Stimulated activated naive B cell treated with anti-CD40 and anti-IgM and Interleukin-4, amounts not matched to agents 10 μg/mL and 1 μg/mL and 100 μg/mL, for 72 hours (primary cell): ENCODE data around the gene KRT14.
"Not testable (repeated sequence)": the region's sequence is repeated elsewhere in the genome, so short reads cannot be mapped to it uniquely, and the experiment has no call there.

Experiments used
- ATAC-seq, 2 donors: fragments of 150-1000 bp; cut with Tn5 transposase; replicated peaks; 2 replicates each; pipeline ENCODE4 v1.10.0; 2021; ENCODE audit warnings: moderate library complexity in 1 of 2
- DNase-seq: peaks from one replicate; pipeline ENCODE4 v3.0.0; 2021
- H3K27ac Mint-ChIP-seq: one replicate; pipeline ENCODE4 v1.8.0; 2022; ENCODE audit warnings: mild to moderate bottlenecking, mixed read lengths
- H3K27me3 Mint-ChIP-seq, 2 donors: one replicate each; pipeline ENCODE4 v1.8.0; 2022; ENCODE audit warnings: mixed read lengths in 2 of 2
- H3K36me3 Mint-ChIP-seq, 2 donors: one replicate each; pipeline ENCODE4 v1.8.0; 2022; ENCODE audit warnings: mixed read lengths in 2 of 2, mild to moderate bottlenecking in 1 of 2
- H3K4me1 Mint-ChIP-seq, 2 donors: one replicate each; pipeline ENCODE4 v1.8.0; 2022; ENCODE audit warnings: mixed read lengths in 2 of 2, mild to moderate bottlenecking in 1 of 2
- H3K4me3 Mint-ChIP-seq, 2 donors: one replicate each; pipeline ENCODE4 v1.8.0; 2022; ENCODE audit warnings: mild to moderate bottlenecking in 2 of 2, mixed read lengths in 2 of 2, moderate library complexity in 1 of 2
- H3K9me3 Mint-ChIP-seq, 2 donors: one replicate each; pipeline ENCODE4 v1.8.0; 2022; ENCODE audit warnings: mixed read lengths in 2 of 2, mild to moderate bottlenecking in 1 of 2

Gene KRT14

DNA sequence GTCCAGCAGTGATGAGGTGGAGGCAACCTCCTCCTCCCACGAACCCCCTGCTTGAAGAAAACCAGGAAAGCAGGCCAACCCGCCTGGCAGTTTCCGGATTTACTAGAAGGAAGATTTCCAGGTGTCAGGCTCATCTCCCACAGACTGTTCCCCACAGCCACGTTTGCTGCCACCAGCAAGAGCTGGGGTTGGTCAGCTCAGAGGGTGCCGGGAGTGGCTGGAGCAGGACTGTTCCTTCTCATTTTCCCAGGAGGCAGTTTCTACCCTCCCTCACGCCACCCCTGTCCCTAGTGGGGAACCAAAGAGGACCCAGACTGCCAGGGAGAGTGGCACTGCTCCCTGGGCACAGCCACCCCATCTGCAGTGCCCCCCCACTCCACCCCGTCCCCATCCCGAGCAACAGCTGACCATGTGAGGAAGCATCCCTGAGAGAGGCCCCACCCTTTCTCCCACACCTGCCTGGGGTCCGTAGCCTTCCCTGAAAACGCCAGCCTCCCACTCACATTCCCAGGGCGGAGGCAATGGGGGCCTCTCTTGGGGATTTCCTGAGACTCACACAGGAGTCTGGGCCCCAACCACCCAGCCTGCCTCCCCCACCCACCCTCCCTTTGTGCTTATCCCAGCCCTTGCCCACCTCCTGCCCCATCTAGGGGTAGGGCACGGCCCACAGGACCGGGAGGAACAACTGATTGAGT, 31.8 kb upstream of the KRT14 start:
- Mint-ChIP-seq H3K27me3 (peaks cover 26 to 40% of the 10 kb centered on the region in 2 donors), H3K4me3 (no peak overlapping the region), H3K36me3 (no peaks in the 10 kb centered on the region), H3K9me3 (no peaks in the 10 kb centered on the region), H3K4me1 (no peaks in the 10 kb centered on the region), H3K27ac (no peak overlapping the region)
- DNase-seq (no peak), ATAC-seq (no peak)

DNA sequence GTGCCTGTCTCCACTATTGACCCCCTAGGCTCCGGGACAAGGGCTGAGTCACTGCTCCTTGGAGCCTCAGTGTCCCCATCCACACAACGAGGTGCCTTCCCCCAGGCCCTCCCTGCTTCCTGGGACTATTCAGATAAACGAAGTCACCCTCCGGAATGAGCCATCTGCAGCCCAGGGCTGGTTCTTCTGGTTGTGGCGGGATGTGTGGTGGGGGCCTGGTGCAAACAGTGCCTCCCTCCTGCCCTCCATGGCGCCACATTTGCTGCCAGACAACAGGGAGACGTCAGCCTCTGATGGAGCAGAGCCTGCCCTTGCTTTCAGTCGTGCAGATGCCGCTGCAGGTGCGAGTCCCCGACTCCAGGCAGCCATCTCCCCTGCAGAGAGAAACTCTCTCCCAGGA, 31.0 kb upstream of the KRT14 start:
- Mint-ChIP-seq H3K9me3 (no peaks in the 10 kb centered on the region), H3K4me3 (no peak overlapping the region), H3K27me3 (peaks cover 27 to 42% of the 10 kb centered on the region in 2 donors), H3K27ac (no peak overlapping the region), H3K36me3 (no peaks in the 10 kb centered on the region), H3K4me1 (no peaks in the 10 kb centered on the region)
- DNase-seq, result no peak
- ATAC-seq, result no peak

DNA sequence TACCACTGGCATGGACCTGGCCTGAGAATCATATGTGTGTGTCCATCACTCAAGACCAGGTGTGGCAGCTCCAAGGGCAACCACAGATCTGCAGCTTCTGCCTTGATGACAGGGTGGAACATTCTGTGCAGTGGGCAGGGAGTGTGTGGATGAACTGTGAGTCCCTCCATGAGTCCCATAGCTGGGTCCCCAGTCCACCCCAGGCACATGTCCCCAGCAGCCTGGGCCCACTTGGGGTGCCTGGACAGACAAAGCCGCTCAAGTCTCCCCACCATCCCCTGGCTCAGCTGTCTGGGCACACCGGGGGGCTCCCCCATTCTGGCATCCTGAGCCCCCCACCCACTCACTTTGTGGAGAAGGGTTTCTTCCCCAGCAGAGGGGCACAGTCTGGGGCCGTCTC, 30.4 kb upstream of the KRT14 start:
- no peak for ATAC-seq
- H3K27me3 Mint-ChIP-seq, result peaks cover 31 to 42% of the 10 kb centered on the region in 2 donors

DNA sequence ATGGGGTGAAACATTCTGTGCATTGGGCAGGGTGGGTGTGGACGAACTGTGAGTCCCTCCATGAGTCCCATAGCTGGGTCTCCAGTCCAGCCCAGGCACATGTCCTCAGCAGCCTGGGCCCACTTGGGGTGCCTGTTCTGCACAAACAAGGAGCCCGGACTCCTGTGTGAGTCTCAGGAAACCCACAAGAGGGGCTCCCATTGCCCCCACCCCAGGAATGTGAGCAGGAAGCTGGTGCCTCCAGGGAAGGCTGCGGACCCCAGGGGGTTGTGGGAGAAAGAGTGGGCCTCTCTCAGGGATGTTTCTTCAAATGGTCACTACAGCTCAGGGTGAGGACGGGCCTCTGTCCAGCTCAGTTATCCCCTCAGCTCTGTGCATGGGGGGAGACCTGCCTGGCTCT, 29.8 kb upstream of the KRT14 start:
- not testable (repeated sequence) for H3K27ac Mint-ChIP-seq, H3K9me3 Mint-ChIP-seq, H3K4me1 Mint-ChIP-seq, H3K4me3 Mint-ChIP-seq, H3K36me3 Mint-ChIP-seq, DNase-seq, ATAC-seq
- peaks cover 33 to 42% of the 10 kb centered on the region in 2 donors for H3K27me3 Mint-ChIP-seq

More for the DNA sequence above, 30.4 kb upstream of the KRT14 start:
- H3K9me3 Mint-ChIP-seq, result no peaks in the 10 kb centered on the region
- H3K4me3 Mint-ChIP-seq, result no peak overlapping the region
- no peak for DNase-seq
- no peak overlapping the region for H3K27ac Mint-ChIP-seq
- no peaks in the 10 kb centered on the region for H3K36me3 Mint-ChIP-seq
- no peaks in the 10 kb centered on the region for H3K4me1 Mint-ChIP-seq

DNA sequence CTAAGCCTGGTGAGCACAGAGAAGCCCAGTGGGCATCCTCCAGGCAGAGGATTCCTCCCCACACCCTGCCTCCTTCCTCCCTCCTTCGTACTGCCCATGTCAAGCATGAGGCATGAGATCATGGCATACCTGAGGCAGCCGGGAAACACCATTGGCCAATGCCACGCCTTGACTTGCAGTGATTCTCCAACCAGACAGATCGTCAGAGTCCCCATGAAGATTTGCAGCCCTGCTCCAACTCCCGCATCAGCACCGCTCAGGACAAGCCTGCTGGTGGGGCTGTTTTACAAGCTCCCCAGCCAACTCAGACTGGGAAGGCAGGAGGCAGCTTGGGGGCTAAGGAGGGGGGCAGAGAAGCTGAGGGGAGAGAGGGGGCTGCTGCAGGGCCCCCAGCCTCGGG, 28.8 kb upstream of the KRT14 start:
- Mint-ChIP-seq H3K4me1 (no peaks in the 10 kb centered on the region), H3K27ac (no peak overlapping the region), H3K9me3 (no peaks in the 10 kb centered on the region), H3K27me3 (peaks cover 38 to 40% of the 10 kb centered on the region in 2 donors), H3K4me3 (no peak overlapping the region), H3K36me3 (no peaks in the 10 kb centered on the region)
- DNase-seq, result no peak
- ATAC-seq, result no peak

DNA sequence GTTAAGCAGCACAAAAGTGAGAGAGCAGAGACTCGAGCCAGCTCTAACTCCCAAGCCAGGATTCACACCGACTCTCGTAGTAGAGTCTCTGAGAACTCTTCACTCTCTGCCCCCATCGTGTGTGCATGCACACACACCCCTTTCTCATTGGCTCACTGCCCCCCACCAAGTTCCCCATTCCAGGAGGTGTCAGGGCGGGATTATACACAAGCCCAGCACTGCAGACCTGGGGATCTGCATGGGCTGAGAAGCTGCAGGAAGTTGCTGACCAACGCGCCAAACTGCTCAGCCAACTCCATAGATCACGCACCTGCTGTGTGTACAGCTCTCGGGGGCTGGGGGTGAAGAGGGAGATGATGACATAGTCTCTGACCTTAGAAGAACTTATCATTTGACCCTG, 28.1 kb upstream of the KRT14 start:
- H3K4me1 Mint-ChIP-seq, H3K36me3 Mint-ChIP-seq, ATAC-seq, H3K9me3 Mint-ChIP-seq, DNase-seq, H3K27ac Mint-ChIP-seq, H3K4me3 Mint-ChIP-seq: not testable (repeated sequence)
- H3K27me3 Mint-ChIP-seq, result peaks cover 35 to 39% of the 10 kb centered on the region in 2 donors

DNA sequence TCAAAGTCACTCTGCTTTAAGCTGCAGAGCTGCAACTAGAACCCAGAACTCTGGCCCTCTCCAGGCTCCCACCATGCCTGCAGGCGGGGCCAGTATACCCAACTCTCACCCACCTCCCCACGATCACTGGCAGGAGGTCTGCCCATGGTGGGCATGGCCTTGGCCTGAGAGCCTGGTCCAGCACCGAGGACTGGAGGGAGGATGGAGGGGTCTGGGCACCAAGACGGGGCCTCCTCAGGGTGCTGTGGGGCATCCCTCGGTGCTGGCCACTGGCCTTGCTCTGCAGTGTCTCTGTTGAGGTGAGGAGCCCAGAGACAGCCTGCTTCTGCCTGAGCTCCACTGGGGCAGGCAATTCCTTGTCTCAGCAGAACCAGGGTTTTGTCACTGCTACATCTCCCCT, 27.4 kb upstream of the KRT14 start:
- no peak for DNase-seq
- Mint-ChIP-seq H3K9me3 (no peaks in the 10 kb centered on the region), H3K27ac (no peak overlapping the region), H3K27me3 (peaks cover 34 to 43% of the 10 kb centered on the region in 2 donors), H3K4me1 (no peaks in the 10 kb centered on the region), H3K36me3 (peaks cover 0 to 2% of the 10 kb centered on the region in 2 donors), H3K4me3 (no peak overlapping the region)
- no peak for ATAC-seq

DNA sequence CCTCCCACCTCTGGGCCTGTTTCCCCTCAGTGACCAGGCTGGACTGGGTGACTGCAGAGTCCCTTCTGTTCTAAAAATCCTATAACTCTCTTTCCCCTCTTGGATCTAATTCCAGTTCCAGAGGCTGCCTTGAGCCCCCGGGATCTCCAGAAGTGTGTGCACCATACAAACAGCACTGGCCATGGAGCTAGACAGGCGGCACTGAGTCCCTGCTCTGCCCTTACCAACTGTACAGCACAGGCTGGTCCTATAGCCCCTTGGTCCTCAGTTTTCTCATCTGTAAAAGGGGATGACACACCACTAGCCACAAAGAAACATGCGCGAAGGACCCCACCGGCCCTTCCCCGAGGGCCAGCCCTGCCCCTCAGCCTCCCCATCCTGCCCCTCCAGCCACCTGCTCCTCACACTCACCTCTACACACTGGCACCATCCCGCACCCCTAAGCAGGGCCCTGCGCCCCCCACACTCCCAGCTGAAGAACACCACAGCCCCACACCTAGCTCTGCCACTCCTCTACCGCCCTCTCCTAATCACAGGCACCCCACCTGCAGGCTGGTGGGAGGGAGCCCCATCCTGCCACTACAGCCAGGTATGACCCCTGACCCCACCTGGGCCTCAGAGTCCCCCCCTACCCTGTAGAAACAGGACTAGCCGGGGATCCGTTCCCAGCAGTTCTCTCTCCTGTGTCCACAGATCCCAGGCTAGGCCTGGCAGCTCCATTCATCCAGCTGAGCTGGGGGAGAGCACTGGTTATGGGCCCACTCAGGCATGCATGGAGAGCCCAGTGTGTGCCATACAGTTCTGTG, 26.8 kb upstream of the KRT14 start:
- Mint-ChIP-seq H3K27me3 (peaks cover 37 to 44% of the 10 kb centered on the region in 2 donors), H3K4me1 (no peaks in the 10 kb centered on the region), H3K27ac (no peak overlapping the region), H3K36me3 (peaks cover 0 to 2% of the 10 kb centered on the region in 2 donors), H3K4me3 (no peak overlapping the region), H3K9me3 (no peaks in the 10 kb centered on the region)
- ATAC-seq (no peak), DNase-seq (no peak)

DNA sequence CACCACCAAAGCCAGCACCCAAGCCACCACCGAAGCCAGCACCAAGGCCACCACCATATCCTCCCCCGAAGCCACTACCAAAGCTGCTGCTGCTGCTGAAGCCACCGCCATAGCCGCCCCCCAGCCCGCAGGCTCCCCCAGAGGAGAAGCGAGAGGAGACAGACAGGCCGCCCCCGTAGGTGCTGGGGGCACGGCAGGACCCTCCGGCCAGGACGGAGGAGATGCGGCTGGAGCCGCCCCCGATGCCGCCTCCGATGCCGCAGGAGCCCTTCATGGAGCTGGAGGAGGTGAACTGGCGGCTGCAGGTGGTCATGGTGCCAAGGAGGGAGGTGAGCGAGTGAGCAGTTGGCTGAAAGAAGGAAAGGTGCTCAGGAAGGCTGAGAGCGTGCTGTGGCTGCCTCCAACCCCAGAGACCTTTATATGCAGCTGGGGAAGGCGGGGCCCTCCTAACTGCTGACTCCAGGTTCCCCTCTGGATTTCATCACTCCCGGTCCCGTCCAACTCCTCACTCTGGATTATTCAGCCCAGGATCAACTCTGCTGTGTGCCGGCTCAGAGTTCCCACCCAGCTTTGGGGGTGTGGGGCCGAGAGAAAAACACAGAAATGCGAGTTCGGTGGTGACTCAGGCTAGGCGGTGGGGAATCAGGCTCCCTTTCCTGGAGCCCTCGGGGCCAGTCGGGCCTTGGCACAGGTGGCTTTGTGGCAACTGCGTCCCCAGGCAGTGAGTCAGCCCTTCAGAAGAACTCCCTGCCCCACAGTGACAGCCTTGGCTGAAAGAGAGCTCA, 25.9 kb upstream of the KRT14 start, which contains the start of gene KRT16:
Gene KRT16 (minus strand): TSS at position 392 of the 785 bp plus-strand sequence. CDS start 79 bp downstream, at position 313.
- ATAC-seq, DNase-seq, H3K27ac Mint-ChIP-seq, H3K4me3 Mint-ChIP-seq, H3K36me3 Mint-ChIP-seq, H3K4me1 Mint-ChIP-seq, H3K9me3 Mint-ChIP-seq: not testable (repeated sequence)
- peaks cover 39 to 49% of the 10 kb centered on the region in 2 donors for H3K27me3 Mint-ChIP-seq

DNA sequence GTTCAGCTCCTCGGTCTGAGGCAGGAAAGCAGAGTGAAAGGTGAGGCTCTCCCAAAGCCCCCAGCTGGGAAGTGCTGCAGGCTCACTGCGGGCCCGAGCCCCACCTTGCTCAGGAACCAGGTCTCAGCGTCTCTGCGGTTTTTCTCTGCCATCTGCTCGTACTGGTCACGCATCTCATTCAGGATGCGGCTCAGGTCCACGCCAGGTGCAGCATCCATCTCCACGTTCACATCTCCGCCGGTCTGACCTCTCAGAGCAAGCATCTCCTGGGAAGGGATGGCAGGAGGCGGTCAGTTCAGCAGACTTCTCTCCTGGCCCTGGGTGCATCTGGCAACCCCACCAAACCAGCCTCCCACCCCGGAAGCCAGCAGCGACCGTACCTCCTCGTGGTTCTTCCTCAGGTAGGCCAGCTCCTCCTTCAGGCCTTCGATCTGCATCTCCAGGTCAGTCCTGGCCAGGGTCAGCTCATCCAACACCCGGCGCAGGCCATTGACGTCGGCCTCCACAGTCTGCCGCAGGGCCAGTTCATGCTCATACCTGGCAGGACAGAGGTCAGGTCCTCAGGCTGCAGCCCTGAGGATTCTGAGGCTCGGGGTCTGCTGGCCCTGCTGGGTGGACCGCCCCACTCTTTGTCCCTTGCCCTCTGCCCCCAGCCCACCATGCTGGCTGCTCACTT, 24.4 kb upstream of the KRT14 start:
- H3K4me1 Mint-ChIP-seq, result no peaks in the 10 kb centered on the region
- peaks cover 52 to 56% of the 10 kb centered on the region in 2 donors for H3K27me3 Mint-ChIP-seq
- no peak overlapping the region for H3K27ac Mint-ChIP-seq
- ATAC-seq (no peak), DNase-seq (no peak)
- peaks cover 10 to 11% of the 10 kb centered on the region in 2 donors for H3K36me3 Mint-ChIP-seq
- peaks cover 13 to 17% of the 10 kb centered on the region in 2 donors for H3K9me3 Mint-ChIP-seq
- H3K4me3 Mint-ChIP-seq, result no peak overlapping the region

DNA sequence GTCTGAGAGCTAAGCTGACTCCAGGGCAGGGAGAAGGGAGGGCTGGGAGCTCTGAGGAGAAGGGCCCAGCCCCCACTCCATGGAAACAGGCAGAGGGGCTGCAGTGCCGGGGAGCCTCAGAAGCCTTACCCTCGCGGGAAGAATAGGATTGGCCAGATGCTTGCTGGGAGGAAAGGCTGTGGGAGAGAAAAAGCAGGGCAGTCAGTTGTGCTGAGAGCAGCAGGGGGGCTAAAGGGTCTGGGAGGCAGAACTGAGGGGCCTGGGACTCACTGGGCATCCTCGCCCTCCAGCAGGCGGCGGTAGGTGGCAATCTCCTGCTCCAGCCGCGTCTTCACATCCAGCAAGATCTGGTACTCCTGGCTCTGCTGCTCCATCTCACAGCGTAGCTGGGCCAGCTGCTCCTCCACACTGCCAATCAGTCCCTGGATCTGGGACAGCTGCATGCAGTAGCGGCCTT, 23.4 kb upstream of the KRT14 start:
- Mint-ChIP-seq H3K9me3 (peaks cover 17 to 21% of the 10 kb centered on the region in 2 donors), H3K27me3 (peaks cover 49 to 53% of the 10 kb centered on the region in 2 donors), H3K36me3 (peaks cover 10 to 13% of the 10 kb centered on the region in 2 donors)
- peak in 1 of 2 donors; percentile 29 for ATAC-seq
- H3K4me3 Mint-ChIP-seq, H3K4me1 Mint-ChIP-seq, DNase-seq, H3K27ac Mint-ChIP-seq: not testable (repeated sequence)

DNA sequence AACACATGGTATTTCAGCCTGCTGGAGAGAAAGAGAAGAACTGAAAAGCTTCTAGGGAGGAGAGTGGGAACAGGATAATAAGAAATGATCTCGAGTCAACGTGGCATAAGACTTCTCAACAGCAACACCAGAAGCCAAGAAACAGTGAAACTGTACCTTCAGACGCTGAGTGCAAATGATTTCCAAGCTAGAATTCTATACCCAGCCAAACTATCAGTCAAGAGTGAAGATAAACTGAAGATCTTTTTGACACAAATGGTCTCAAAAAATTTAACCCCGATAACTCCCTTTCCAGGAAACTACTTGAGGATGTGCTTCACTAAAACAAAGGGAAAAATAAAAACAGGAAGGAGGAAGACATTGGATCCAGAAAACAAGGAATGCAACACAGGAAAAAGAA, 20.2 kb upstream of the KRT14 start:
- Mint-ChIP-seq H3K36me3 (peaks cover 10 to 13% of the 10 kb centered on the region in 2 donors), H3K9me3 (peaks cover 17 to 21% of the 10 kb centered on the region in 2 donors), H3K27me3 (peaks cover 48 to 61% of the 10 kb centered on the region in 2 donors)
- DNase-seq, H3K27ac Mint-ChIP-seq, H3K4me3 Mint-ChIP-seq, ATAC-seq, H3K4me1 Mint-ChIP-seq: not testable (repeated sequence)

DNA sequence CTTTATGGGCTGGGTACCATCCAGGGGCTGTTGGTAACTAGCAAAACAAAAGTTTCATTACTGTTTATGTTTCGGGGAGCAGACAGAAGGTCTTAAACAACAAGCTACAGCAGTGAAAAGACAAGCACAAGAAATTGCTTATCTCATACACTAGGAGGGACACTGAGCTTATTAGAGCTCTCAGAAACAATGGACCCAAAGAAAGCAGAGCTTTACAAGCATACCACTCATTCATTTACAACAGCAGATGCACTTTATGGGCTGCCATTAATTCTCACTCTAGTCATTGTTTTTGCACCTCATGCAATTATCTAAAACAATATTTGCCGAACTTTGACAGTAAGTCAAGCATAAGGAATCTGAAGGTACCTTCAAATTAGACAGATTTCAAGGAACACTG, 15.8 kb upstream of the KRT14 start:
- peaks cover 22 to 26% of the 10 kb centered on the region in 2 donors for H3K9me3 Mint-ChIP-seq
- H3K4me1 Mint-ChIP-seq, result no peaks in the 10 kb centered on the region
- ATAC-seq, result no peak
- no peak for DNase-seq
- H3K36me3 Mint-ChIP-seq, result peaks cover 10 to 11% of the 10 kb centered on the region in 2 donors
- H3K4me3 Mint-ChIP-seq, result no peak overlapping the region
- no peak overlapping the region for H3K27ac Mint-ChIP-seq
- H3K27me3 Mint-ChIP-seq, result peaks cover 37 to 39% of the 10 kb centered on the region in 2 donors

DNA sequence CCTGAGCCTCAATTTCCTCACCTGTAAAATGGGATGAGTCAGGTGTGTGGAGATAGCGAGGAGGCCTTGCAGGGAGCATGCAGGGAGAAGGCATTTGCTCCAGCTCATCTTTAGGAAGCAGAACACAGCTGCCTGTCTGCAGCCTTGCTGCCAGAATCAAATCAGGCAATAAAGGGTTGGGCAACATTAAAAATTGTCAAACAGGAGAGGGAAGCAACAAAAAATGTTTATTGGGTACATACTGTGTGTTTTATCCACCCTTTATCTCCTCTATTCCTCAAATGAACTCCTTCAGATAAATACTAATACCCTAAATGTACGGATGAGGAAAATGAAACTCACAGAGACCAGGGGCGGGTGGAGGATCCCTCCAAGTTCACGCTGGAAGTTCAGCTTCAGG, 13.6 kb upstream of the KRT14 start:
- H3K27ac Mint-ChIP-seq, result no peak overlapping the region
- peaks cover 25 to 36% of the 10 kb centered on the region in 2 donors for H3K27me3 Mint-ChIP-seq
- H3K9me3 Mint-ChIP-seq, result peaks cover 7 to 8% of the 10 kb centered on the region in 2 donors
- H3K4me3 Mint-ChIP-seq, result no peak overlapping the region
- no peaks in the 10 kb centered on the region for H3K36me3 Mint-ChIP-seq
- H3K4me1 Mint-ChIP-seq, result no peaks in the 10 kb centered on the region
- ATAC-seq (no peak), DNase-seq (no peak)
